ENCODE data around the gene GUSB.

Gene GUSB

DNA sequence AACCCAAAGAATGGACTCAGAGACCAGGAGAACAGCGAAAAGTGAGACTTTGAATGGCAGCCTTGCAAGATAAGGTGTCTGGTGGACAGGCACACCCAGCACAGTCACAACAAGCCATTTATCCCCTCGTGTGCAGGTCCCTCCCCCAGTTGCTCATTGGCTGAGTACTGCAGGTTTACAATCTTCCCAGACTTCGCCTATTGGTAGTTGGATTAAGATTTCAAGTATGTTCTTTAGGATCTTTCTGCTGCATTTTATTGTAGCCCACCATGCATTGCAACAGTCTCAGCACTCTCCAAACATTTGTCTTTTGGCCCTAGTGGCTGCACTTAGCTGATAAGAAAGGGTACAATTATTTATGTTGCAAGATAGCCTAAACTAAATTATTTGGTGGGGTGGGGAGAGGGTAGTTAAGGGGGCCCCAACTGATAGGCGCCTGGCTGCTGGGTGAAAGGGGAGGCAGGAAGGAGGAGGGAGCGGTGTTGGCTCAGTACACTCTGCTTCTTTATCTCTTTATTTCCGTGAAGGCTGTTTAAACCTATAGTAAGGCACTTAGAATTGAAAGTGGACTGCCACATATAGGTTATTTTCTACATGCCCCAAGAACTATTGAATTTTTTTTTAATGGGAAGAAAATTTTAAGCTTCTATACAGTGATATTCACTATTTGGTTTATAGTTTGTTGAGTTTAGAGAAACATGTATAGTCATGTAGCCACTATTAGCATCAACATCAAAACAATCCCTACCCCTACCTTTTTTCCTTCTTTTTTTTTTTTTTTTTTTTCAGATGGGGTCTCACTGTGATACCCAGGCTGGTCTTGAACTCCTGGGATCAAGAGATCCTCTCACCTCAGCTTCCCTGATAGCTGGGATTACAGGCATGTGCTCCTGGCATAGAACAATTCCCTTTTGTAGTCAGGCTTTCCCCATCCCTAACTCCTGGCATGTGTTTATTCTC is 54.2 kb downstream of the GUSB start:
- DNase-seq: no peak

DNA sequence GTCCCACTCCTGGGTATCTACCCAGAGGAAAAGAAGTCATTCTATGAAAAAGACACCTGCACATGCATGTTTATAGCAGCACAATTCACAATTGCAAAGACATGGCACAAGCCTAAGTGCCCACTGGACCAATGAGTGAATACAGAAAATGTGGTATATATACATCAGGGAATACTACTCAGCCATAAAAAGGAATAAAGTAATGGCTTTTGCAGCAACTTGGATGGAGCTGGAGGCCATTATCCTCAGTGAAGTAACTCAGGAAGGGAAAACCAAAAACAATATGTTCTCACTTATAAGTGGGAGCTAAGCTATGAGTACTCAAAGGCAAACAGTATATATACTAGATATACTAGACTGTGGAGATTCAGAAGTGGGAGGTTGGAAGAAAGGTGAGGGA is 55.4 kb downstream of the GUSB start:
- no peak for DNase-seq

GRCh38 chr7:65925040-65925439 is 57.0 kb downstream of the GUSB start:
- DNase-seq: no peak

GRCh38 chr7:65924193-65924592 is 57.8 kb downstream of the GUSB start:
- no peak for DNase-seq

DNA sequence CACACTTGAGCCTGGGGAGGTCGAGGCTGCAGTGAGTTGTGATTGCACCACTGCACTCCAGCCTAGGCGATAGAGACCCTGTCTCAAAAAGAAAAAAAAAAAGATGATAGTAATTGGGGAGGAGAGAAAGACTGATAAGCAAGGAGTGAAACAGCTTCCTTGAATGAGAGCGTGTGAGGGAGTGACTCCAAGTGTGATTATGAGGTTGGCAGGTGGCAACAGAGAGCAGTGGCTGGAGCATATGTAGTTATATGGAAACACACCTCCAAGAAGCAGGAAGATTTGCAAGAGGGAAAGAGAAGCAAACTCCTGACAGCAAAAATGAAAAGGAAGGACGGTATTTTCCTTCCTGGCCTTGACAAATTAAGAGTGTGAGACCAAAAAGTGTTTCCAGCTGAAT is 58.7 kb downstream of the GUSB start:
- no peak for DNase-seq

DNA sequence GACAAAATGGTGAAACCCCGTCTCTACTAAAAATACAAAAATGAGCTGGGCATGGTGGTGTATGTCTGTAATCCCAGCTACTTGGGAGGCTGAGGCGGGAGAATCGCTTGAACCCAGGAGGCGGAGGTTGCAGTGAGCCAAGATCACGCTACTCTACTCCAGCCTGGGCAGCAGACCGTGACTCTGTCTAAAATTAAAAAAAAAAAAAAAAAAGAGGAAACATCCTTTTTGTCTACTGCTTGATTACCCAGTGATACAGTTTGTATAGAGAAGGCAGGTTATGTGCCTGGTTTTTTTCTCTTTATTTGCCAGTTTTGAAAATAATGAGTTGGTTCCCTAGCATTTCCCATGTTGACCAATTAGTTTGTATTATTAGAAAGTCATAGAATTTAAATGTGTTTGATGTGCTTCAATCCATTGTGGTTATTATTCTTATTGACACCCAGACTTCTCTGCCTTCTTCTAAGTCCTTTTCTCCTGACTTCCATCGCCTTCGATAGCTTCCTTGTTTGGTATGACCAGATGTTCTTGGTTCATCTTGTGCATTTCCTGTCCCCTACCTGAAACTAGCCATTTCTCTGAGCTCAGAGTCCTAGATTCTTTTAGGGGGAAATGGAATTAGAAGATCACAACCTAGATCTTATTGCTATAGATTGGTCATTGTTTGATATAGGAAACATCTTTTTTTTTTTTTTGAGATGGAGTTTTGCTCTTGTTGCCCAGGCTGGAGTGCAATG is 65.9 kb downstream of the GUSB start:
- no peak for DNase-seq

DNA sequence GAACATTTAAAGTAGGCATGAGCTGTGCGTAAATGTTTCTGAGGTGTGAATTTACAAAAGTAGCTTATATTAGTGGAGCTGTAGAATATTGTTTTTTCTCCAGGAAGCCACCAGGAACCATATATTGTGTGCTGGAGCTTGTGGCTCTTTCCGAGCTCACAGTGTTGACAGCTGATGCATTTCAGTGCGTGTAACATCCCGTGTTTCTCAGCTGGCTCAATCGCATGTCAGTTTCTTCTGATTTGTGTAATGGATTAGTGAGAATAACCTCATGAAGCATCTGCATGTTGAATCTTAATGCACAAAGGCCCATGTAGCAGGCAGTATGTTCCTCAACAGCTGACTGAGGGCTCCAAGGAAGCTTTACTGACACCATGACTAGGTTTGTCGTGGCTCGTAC is 69.8 kb downstream of the GUSB start:
- no peak for DNase-seq
